GM12874 (cell line): ENCODE results near the gene DAP.

Source experiments
- TF ChIP-seq, protein P1 (sequence below): IDR thresholded peaks from 2 replicates; pipeline ENCODE4 v1.5.1; 2011; ENCODE audit warnings: low read depth, mild to moderate bottlenecking, control low read depth, low read length, moderate library complexity; ENCODE audit not compliant: insufficient read depth

The DAP gene, protein sequence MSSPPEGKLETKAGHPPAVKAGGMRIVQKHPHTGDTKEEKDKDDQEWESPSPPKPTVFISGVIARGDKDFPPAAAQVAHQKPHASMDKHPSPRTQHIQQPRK

GRCh38 chr5:10761185-10761932, at the start of gene DAP:
Gene DAP (minus strand): TSS chr5:10761234. CDS start chr5:10761068, 166 bp downstream.
- TF ChIP-seq, protein P1, sequence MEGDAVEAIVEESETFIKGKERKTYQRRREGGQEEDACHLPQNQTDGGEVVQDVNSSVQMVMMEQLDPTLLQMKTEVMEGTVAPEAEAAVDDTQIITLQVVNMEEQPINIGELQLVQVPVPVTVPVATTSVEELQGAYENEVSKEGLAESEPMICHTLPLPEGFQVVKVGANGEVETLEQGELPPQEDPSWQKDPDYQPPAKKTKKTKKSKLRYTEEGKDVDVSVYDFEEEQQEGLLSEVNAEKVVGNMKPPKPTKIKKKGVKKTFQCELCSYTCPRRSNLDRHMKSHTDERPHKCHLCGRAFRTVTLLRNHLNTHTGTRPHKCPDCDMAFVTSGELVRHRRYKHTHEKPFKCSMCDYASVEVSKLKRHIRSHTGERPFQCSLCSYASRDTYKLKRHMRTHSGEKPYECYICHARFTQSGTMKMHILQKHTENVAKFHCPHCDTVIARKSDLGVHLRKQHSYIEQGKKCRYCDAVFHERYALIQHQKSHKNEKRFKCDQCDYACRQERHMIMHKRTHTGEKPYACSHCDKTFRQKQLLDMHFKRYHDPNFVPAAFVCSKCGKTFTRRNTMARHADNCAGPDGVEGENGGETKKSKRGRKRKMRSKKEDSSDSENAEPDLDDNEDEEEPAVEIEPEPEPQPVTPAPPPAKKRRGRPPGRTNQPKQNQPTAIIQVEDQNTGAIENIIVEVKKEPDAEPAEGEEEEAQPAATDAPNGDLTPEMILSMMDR, result no peak

DNA sequence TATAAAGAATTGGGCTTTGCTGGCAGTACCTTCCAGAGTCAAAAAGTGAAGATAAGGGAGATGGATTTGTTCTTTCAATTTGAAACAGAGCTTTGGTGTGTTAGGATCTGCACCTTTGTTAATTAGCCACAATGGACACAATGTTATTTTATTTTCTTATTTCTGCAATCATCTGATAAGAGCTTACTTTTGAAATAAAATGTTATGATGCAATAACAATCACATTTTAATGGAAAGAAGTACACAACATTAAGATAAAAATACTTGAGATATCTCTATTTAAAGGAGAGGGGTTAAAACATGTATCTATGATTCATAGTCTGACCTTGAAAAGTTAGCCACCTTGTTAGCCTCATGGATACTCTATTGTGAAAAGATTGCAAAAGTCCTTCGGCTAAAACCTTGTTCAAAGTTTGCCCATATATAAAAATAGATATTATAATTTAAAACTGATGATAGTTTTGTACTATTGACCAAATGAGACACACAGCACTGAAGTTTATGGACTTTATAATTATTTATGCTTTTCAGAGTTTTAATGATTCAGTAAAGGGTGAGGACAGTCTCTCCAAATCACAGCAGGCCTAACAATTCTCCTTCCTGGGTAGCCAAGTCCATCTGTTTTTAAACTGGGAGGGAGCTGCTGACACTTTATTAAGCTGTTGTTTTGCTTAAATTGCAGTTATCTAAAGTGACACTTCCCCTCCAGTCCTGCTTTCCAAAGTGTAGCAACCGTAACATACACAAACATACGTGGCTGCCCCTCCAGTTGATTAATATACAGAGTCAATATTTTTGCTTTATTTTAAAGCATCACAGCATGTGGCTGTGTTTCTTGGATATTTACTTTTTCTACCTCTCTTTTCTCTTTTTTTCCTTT, 47.6 kb upstream of the DAP start:
- TF ChIP-seq, protein P1, result no peak

GRCh38 chr5:10801931-10802666, 41.1 kb upstream of the DAP start:
- TF ChIP-seq, protein P1, result no peak

GRCh38 chr5:10800852-10801251, 39.8 kb upstream of the DAP start:
- TF ChIP-seq, protein P1, result no peak

DNA sequence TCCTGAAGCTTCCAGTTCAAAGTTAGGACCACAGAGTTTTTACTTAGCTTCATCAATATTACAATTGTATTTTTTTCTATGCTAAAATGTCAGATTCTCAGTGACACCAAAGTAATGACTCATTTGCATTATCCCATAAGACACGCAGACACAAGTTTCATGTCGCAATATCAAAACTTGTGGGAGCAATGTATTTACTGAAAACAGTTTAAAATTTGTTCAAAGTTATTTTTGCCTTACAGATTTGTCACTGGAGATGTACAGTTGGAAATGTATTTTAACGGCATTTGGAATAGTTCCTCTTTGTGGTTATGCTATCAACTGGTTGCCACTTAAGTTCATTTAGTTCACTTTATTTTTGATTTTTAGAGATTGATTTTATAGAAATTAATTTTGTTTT, 36.2 kb upstream of the DAP start:
- TF ChIP-seq, protein P1, result no peak

- TF ChIP-seq, protein P1, result no peak
Measured at GRCh38 chr5:10793785-10794184, 32.8 kb upstream of the DAP start.
